ENCODE results near the gene LMOD3. TPM values are rescaled to one million over a fixed set of nuclear protein-coding genes. Genes with fewer than 3 reads are reported as not detected.

Gene LMOD3
- total RNA-seq, 2 donors from 2014 or later, result 0.11 TPM; not detected in 1

- H3K27me3 ChIP-seq, result no peaks in the 10 kb centered on the region
- TF ChIP-seq, protein P1, sequence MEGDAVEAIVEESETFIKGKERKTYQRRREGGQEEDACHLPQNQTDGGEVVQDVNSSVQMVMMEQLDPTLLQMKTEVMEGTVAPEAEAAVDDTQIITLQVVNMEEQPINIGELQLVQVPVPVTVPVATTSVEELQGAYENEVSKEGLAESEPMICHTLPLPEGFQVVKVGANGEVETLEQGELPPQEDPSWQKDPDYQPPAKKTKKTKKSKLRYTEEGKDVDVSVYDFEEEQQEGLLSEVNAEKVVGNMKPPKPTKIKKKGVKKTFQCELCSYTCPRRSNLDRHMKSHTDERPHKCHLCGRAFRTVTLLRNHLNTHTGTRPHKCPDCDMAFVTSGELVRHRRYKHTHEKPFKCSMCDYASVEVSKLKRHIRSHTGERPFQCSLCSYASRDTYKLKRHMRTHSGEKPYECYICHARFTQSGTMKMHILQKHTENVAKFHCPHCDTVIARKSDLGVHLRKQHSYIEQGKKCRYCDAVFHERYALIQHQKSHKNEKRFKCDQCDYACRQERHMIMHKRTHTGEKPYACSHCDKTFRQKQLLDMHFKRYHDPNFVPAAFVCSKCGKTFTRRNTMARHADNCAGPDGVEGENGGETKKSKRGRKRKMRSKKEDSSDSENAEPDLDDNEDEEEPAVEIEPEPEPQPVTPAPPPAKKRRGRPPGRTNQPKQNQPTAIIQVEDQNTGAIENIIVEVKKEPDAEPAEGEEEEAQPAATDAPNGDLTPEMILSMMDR (IDR thresholded peaks at IDR 0.05), result no peak
- no peak overlapping the region for H3K9ac ChIP-seq (ENCODE audit: low read depth in 2 of 2, low read length in 2 of 2)
- no peak overlapping the region for H3K4me3 ChIP-seq
- intact Hi-C loops (cut with DNase I), result loop anchor here (5.0 kb wide), 1 partner anchor 188 kb away; no protein-coding TSS in a partner anchor
- no peaks in the 10 kb centered on the region for H3K4me1 ChIP-seq
- H3K27ac ChIP-seq, result no peak overlapping the region
- no peak for DNase-seq
- no peaks in the 10 kb centered on the region for H3K9me3 ChIP-seq
- H3K36me3 ChIP-seq, result no peaks in the 10 kb centered on the region
Observed at GRCh38 chr3:69119681-69120080, 2.7 kb downstream of the LMOD3 start.

- Histone ChIP-seq H3K4me1 (no peaks in the 10 kb centered on the region), H3K9me3 (no peaks in the 10 kb centered on the region), H3K27me3 (no peaks in the 10 kb centered on the region), H3K36me3 (no peaks in the 10 kb centered on the region), H3K9ac (ENCODE audit: low read depth in 2 of 2, low read length in 2 of 2) (no peak overlapping the region), H3K4me3 (no peak overlapping the region), H3K27ac (no peak overlapping the region)
- intact Hi-C loops (cut with DNase I), result loop anchor here (5.0 kb wide), 1 partner anchor 188 kb away; no protein-coding TSS in a partner anchor
- TF ChIP-seq, protein P1 (IDR thresholded peaks at IDR 0.05), result no peak
- no peak for DNase-seq
Observed at GRCh38 chr3:69119138-69119537, 3.3 kb downstream of the LMOD3 start.

GRCh38 chr3:69118555-69118954 is 3.8 kb downstream of the LMOD3 start:
- no peak overlapping the region for H3K9ac ChIP-seq (ENCODE audit: low read depth in 2 of 2, low read length in 2 of 2)
- TF ChIP-seq, protein P1 (IDR thresholded peaks at IDR 0.05), result no peak
- no peaks in the 10 kb centered on the region for H3K27me3 ChIP-seq
- H3K27ac ChIP-seq, result no peak overlapping the region
- no peaks in the 10 kb centered on the region for H3K9me3 ChIP-seq
- H3K4me1 ChIP-seq, result no peaks in the 10 kb centered on the region
- intact Hi-C loops (cut with DNase I), result loop anchor here (5.0 kb wide), 1 partner anchor 189 kb away; no protein-coding TSS in a partner anchor
- H3K36me3 ChIP-seq, result no peaks in the 10 kb centered on the region
- no peak for DNase-seq
- H3K4me3 ChIP-seq, result no peak overlapping the region

GRCh38 chr3:69116897-69117296 is 5.5 kb downstream of the LMOD3 start:
- Histone ChIP-seq H3K9ac (ENCODE audit: low read depth in 2 of 2, low read length in 2 of 2) (no peak overlapping the region), H3K36me3 (no peaks in the 10 kb centered on the region), H3K27ac (no peak overlapping the region), H3K4me3 (no peak overlapping the region), H3K4me1 (no peaks in the 10 kb centered on the region), H3K27me3 (no peaks in the 10 kb centered on the region), H3K9me3 (no peaks in the 10 kb centered on the region)
- DNase-seq, result no peak
- intact Hi-C loops (cut with DNase I), result loop anchor here (5.0 kb wide), 1 partner anchor 190 kb away; no protein-coding TSS in a partner anchor
- TF ChIP-seq, protein P1 (IDR thresholded peaks at IDR 0.05), result no peak

GRCh38 chr3:69116162-69116561 is 6.2 kb downstream of the LMOD3 start:
- Histone ChIP-seq H3K27me3 (no peaks in the 10 kb centered on the region), H3K36me3 (no peaks in the 10 kb centered on the region), H3K4me3 (no peak overlapping the region), H3K9ac (ENCODE audit: low read depth in 2 of 2, low read length in 2 of 2) (no peak overlapping the region), H3K9me3 (no peaks in the 10 kb centered on the region), H3K27ac (no peak overlapping the region), H3K4me1 (no peaks in the 10 kb centered on the region)
- no peak for DNase-seq
- intact Hi-C loops (cut with DNase I), result loop anchor here (5.0 kb wide), 1 partner anchor 191 kb away; no protein-coding TSS in a partner anchor
- TF ChIP-seq, protein P1 (IDR thresholded peaks at IDR 0.05), result no peak
